HTERT RPE-1 (cell line): ENCODE data around the gene PTPRM.

Experiments used
- in situ Hi-C: fragments of 300-500 bp; cut with MboI; formaldehyde crosslinking; loops from 4 replicates; pipeline ENCODE4 v1.14.3; 2020; ENCODE audit warnings: low sequenced_read_pairs

The PTPRM gene

DNA sequence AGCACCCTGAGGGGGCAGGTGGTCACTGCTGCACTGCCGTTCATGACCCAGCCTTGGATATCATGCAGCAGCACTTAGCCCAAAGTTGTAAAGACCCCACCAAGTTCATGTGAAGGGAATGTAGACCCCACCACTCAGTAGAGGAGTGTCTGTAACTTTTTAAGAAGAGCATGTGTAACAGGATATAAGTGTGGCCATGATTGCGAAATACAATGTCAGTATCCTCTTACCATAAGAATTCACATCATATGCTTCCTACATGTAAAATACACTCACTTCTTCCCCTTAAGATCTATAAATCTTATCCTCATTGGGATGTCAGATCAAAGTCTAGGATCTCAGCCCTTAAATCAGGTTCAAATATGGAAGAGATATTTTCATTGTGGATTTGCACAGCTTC is 276.9 kb downstream of the PTPRM start:
- in situ Hi-C loops = no loop called here

- in situ Hi-C loops = no loop called here
These were observed 277.3 kb downstream of the PTPRM start for GRCh38 chr18:7844418-7844817.

DNA sequence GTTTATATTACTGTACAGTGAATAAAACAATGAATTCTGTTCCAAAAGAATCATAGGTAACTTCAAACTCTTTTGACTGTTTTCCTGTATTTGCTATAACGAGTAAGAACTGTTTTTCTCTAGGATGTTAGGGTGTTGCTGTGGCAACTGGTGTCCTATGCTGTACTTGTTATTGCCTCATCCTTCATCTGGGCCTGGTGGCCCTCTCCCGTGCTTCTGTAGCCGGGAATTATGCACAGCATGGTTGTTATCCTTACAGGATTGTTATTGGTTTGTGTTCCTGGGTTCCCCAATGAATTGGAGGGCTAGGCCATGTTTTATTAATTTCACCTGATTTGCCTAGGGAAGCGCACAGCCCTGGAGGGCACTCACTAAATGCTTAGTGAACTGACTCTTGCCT is 279.2 kb downstream of the PTPRM start:
- in situ Hi-C loops = no loop called here

GRCh38 chr18:7847357-7848053 is 280.4 kb downstream of the PTPRM start:
- in situ Hi-C loops = no loop called here

DNA sequence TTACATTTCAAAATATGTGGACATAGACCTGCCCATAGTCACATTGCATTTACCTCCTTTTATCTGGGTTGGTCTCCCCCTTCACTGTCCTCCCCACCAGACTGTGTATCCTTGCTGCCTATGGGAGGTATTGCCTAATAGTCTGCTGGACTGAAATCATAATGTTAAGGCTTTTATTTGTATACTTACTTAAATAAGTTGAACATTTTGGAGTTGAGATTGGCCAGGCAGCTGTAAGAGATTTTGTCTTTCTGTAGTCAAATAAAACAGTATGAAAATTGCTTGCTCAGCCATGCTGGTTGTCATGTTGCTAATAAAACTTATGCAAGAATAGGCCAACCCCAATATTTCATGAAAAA is 280.9 kb downstream of the PTPRM start:
- in situ Hi-C loops = no loop called here

- in situ Hi-C loops = no loop called here
These were observed 283.3 kb downstream of the PTPRM start for GRCh38 chr18:7850446-7850845.

GRCh38 chr18:7855028-7855427 is 287.9 kb downstream of the PTPRM start:
- in situ Hi-C loops = no loop called here

DNA sequence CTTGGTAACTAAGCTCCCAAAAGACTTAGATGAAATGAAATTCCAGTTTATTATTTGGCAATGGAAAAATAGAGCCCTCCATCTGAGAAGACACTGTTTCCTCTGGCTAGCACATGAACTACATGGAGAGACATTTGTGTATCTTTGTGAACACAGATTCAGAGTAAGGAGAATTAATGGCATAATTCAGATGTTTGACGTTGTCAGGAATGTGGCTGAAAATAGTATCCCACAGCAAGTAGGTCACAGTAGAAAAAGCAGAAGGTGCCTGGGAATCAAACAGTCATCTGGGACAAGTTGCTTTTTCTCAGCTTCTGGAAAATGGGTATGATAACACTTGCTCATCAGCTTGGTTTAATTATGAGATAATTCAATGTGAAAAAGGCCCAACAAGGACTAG is 288.6 kb downstream of the PTPRM start:
- in situ Hi-C loops = no loop called here

DNA sequence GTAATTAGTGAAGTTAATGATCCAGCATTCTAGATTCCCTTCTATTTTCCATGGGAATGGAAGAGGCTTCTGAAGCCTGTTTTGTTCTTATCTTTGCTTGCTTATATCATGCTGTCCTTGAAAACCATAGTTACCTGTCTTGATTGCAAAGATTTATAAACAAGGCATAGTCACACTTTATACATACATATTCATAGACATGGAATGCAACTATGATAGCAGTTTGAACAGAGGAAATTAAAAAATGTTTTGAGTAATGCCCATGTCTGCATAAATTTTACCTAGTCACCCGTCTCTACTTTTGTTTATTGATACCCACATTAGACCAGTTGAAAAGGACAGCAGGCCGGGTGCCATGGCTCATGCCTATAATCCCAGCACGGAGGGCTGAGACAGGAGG is 289.0 kb downstream of the PTPRM start:
- in situ Hi-C loops = no loop called here

GRCh38 chr18:7856733-7857132 is 289.6 kb downstream of the PTPRM start:
- in situ Hi-C loops = no loop called here

DNA sequence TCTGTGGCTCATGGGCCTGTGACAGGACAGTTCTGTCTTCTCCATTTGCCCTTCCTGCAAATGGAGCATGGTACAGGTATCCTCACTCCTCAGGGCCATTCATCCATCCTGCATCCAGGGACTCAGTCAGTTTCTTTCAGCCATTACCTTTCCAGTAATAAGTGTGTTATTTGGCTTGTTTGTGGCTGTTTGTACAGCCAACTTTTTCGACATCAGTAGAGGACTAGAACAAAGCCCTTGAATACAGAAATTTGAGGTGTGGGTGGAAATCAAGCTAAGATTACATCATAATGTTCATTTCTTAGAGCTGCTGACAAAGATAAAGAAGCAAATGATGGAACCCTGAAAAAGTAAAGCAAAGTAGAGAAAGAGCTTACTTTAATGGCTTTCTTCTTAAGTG is 290.4 kb downstream of the PTPRM start:
- in situ Hi-C loops = no loop called here

- in situ Hi-C loops = no loop called here
These were observed 292.0 kb downstream of the PTPRM start for GRCh38 chr18:7859122-7859521.

GRCh38 chr18:7870266-7870665 is 303.1 kb downstream of the PTPRM start:
- in situ Hi-C loops = no loop called here

DNA sequence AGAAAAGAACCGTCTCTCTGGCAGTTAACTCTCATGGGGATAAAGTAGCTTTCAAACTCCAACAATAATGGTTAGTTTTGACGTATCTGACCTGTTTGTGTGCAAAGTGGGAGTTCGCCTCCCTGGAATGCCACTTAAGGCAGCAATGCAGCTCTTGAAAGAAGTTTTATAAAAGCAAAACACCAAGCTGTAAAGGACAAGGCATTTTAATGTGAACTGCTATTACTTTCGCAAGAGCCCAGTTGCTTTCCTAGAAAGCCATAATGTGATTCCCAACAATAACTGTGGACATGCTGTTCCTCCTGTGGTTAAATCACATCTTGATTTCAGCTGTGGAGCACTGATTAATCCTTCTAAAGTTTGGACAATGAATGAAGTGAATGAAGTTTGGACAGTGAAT is 303.7 kb downstream of the PTPRM start:
- in situ Hi-C loops = no loop called here

GRCh38 chr18:7871560-7872456 is 304.7 kb downstream of the PTPRM start:
- in situ Hi-C loops = no loop called here

- in situ Hi-C loops = no loop called here
These were observed 305.5 kb downstream of the PTPRM start for GRCh38 chr18:7872569-7872968.

GRCh38 chr18:7873316-7873715 is 306.2 kb downstream of the PTPRM start:
- in situ Hi-C loops = no loop called here

DNA sequence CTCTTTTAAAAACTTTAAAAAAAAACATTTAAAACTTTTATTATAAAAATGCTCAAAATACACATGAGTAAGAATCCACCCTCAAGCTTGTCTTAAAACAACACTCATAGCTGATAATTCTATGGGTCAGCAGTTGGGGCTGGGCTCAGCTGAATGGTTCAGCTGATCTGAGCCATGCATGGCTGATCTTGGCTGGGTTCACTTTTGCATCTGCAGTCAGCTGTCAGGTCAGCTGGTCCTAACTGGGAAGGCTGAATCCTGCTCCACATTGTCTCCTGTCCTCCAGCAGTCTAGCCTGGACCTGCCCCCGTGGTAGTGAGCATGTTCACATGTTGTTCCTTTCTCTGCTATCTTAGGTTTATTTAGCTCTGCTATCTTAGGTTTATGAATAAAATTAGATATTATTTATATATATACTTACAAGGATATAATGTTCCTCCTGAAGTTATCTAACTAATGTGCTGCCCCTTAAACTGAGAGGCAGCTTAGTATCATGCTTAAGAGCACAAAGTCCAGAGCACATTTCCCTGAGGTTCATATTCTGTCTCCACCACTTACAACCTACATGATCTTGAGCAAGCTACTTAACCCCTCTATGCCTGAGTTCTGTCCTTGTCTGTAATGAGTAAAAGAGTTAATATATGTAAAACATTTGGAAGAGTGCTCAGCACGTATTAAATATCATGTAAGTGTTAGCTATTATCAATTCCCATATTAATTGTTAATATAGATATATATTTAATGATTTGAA is 309.4 kb downstream of the PTPRM start:
- in situ Hi-C loops = no loop called here

- in situ Hi-C loops = no loop called here
These were observed 310.5 kb downstream of the PTPRM start for GRCh38 chr18:7877609-7878008.

- in situ Hi-C loops = no loop called here
These were observed 311.4 kb downstream of the PTPRM start for GRCh38 chr18:7878265-7879211.

- in situ Hi-C loops = no loop called here
These were observed 312.6 kb downstream of the PTPRM start for GRCh38 chr18:7879717-7880116.
